HG02623 (cell line): ENCODE measurements around the gene LRRC70.
A peak's percentile ranks its signal among the peaks of the same experiment; 100 is the strongest.

Experiments
- ATAC-seq: cut with Tn5 transposase; IDR thresholded peaks from one replicate; pipeline ENCODE4 v1.9.1; 2021; ENCODE audit warnings: moderate library complexity; ENCODE audit not compliant: unreplicated experiment

The LRRC70 gene

GRCh38 chr5:62572918-62573514, 5.6 kb upstream of the LRRC70 start:
- no peak for ATAC-seq

- ATAC-seq, result peak; percentile 43
Measured at GRCh38 chr5:62574599-62574998, 4.0 kb upstream of the LRRC70 start.

- ATAC-seq, result no peak
Measured at GRCh38 chr5:62575066-62575465, 3.6 kb upstream of the LRRC70 start.

- ATAC-seq, result no peak
Measured at GRCh38 chr5:62575489-62575888, 3.1 kb upstream of the LRRC70 start.

GRCh38 chr5:62576570-62577170, 1.9 kb upstream of the LRRC70 start:
- no peak for ATAC-seq

GRCh38 chr5:62577488-62577887, 1.1 kb upstream of the LRRC70 start:
- ATAC-seq, result no peak

- no peak for ATAC-seq
Measured at GRCh38 chr5:62579761-62580160, 1.1 kb downstream of the LRRC70 start.

GRCh38 chr5:62581836-62582597, 3.4 kb downstream of the LRRC70 start:
- no peak for ATAC-seq

GRCh38 chr5:62584391-62584790, 5.8 kb downstream of the LRRC70 start:
- no peak for ATAC-seq

GRCh38 chr5:62585306-62585705, 6.7 kb downstream of the LRRC70 start:
- ATAC-seq, result no peak

- ATAC-seq, result no peak
Measured at GRCh38 chr5:62585751-62586150, 7.1 kb downstream of the LRRC70 start.

- no peak for ATAC-seq
Measured at GRCh38 chr5:62587737-62588136, 9.1 kb downstream of the LRRC70 start.

GRCh38 chr5:62588668-62589067, 10.0 kb downstream of the LRRC70 start:
- no peak for ATAC-seq

GRCh38 chr5:62589504-62589903, 10.9 kb downstream of the LRRC70 start:
- ATAC-seq, result no peak

GRCh38 chr5:62590387-62590786, 11.8 kb downstream of the LRRC70 start:
- no peak for ATAC-seq

GRCh38 chr5:62592558-62592957, 13.9 kb downstream of the LRRC70 start:
- ATAC-seq, result no peak

GRCh38 chr5:62593331-62593730, 14.7 kb downstream of the LRRC70 start:
- ATAC-seq, result no peak

GRCh38 chr5:62594364-62594984, 15.9 kb downstream of the LRRC70 start:
- ATAC-seq, result no peak

GRCh38 chr5:62596096-62596495, 17.5 kb downstream of the LRRC70 start:
- ATAC-seq, result no peak

GRCh38 chr5:62596691-62597090, 18.1 kb downstream of the LRRC70 start:
- no peak for ATAC-seq

GRCh38 chr5:62597314-62597713, 18.7 kb downstream of the LRRC70 start:
- ATAC-seq, result no peak
